Activated CD4-positive, CD25-positive, alpha-beta regulatory T cell treated with anti-CD3 and anti-CD28 coated beads, Interleukin-2, amount 50 U/mL, for 16 hours (primary cell): ENCODE results near the gene GIPC2.
"Not testable (repeated sequence)": the region's sequence is repeated elsewhere in the genome, so short reads cannot be mapped to it uniquely, and the experiment has no call there.

Experiments used
- DNase-seq: peaks from one replicate; pipeline ENCODE4 v3.0.0-alpha.2; 2020; ENCODE audit warnings: low read depth, low spot score

The GIPC2 gene

DNA sequence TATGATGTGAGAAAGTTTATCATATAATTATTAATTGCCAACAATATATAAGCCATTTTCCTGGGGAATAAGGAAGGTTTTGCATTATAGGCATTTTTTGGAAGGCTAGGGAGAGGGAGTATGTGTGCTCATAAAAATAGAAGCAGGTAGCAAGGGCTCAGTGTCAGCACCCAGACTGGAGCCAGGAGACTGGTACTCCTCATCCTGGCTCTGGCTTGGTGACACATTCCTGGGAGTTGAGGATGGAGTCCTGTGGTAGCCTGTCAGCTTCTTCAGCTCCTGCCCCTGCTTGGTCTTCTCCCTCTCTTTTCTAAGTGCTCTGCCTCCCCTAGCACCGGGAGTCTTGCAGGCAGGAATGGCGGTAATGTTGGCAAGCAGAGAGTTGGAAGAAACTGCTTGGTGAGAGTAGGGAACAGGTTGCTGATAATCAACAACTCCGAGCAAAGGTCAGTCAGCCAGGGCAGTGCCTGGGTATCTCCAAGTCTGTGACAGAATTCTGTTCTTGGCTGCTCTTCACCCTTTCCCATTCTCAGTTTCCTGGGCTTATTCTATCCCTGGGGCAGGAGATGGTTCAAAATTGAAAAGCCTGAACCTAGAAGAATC is 23.0 kb downstream of the GIPC2 start:
- DNase-seq = no peak

DNA sequence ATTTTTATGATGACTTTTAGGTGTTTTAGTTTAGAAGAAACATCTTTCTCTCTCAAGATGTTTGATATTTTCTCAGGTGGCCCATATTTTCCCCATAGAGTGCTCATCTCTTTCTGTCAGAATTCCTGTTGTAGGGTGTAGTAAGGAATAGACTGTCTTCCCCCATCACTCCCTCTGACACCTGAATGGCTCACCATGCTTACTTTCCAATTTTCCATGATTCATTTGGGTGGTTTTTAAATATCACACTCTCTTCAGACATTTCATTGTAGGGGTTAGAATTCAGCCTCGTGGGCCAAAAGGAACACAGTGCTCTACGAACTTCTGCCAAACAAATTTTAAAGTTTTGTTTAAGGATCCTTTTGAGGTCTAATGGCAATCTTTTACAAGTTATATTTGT is 24.0 kb downstream of the GIPC2 start:
- no peak for DNase-seq

DNA sequence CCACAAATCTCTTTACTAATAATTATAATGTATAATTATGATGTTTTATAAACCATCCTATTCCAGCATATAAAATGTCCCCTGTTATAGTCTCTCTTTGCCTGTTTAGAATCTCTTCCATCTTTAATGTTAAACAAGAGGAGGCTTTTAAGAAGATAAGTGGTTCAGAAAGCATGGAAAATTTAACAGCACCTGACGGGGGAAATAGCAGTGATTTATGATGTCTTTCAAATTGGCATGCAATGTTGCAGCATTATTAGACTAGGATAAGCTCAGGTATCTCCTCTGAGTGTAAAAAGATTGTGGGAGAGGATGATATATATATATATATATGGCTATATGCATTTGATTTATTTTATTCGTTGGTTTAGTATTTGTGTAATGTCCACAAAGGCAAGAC is 24.4 kb downstream of the GIPC2 start:
- no peak for DNase-seq

DNA sequence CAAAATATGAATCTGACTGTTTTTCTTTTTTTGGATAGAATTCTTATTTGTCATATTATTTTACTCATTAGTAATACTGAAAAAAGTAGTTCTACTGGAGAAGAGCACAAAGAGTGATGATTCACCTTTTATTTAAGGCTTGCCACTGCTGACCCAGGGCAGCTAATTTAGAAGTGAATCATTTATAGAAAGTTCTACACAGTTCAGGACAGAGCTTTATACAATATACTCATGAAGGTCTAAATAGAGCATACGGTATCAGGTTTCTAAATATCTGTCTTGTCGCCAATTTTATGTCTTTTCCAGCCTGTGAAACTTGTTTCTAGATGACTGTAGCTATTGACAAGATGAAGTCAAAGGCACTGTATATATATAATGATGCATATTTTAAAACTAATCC is 25.0 kb downstream of the GIPC2 start:
- DNase-seq = no peak

- no peak for DNase-seq
Measured at GRCh38 chr1:78071696-78072095, 25.9 kb downstream of the GIPC2 start.

DNA sequence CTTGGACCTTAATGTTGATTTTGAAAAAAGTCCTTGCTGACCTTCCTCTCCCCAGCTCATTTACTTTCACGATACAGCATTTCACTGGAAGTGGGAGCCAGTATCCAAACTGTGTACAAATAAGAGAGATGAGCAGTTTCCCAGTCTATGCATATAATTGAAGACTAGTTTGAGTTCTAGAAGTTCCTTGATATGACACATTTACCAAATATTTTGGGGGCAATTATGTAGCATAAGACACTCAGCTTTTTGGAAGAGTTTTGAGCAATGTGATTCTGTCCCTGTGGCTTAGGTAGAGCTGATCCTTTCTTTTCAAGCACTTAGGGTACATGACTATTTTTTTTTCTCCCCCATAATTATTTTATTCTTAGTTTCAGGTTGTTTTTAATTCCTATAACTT is 26.4 kb downstream of the GIPC2 start:
- no peak for DNase-seq

GRCh38 chr1:78073441-78073840 is 27.7 kb downstream of the GIPC2 start:
- DNase-seq = no peak

DNA sequence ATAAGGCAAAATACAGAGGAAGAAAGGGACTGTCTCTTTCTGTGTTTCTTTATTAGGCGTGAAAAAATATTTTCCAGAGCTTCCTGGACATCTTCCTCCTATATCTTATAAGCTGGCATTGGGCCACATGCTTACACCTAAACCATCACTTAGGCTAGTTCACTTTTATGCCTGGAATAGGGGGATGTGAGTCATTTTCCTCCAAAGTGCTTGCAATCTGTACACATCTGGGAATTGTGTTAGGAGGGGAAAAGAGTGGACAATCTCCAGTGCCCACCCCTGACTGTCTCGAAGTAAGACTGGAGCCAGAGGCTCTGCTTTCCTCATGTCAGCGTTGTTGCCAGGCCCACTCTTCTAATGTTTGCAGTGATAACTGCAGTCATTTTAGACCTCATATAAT is 29.9 kb downstream of the GIPC2 start:
- DNase-seq = no peak

DNA sequence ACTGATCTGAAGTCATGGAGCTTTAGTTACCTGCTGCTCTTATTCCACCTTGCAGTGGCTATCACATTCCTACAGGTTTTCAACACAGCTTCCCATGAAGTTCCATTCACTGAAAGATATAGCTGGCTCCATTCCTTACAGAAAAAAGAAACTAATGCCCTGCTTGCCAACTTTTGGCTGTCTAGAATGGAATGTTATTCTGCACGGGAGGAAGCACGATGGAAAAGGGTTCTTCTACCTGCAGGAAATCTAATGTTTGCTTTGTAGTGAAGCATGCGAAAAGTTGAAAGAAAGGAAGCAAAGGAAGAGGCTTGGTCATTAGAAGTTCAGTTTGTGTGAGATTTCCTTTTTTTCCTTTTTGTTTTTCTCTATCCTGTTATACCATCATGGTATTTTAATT is 32.6 kb downstream of the GIPC2 start:
- DNase-seq = no peak

- DNase-seq = no peak
Measured at GRCh38 chr1:78079580-78079979, 33.8 kb downstream of the GIPC2 start.

DNA sequence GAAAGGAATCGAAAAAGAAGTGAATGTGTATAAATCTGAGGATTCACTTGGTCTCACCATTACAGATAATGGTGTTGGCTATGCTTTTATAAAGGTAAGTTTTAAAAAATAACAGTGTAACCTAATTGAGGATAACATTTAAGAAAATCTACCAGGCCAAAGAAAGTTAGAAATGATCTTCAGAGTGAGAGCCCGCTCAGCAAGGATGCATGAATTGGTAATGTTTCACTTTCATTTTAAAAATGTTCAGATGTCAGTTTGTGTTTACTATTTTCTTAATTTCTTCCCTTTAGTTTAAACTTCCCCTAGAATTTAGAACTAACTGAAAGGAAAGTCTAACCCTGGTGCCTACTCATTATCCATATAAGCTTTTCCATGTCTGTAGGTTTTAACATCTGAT is 35.0 kb downstream of the GIPC2 start:
- no peak for DNase-seq

GRCh38 chr1:78081980-78082860 is 36.5 kb downstream of the GIPC2 start:
- no peak for DNase-seq

- not testable (repeated sequence) for DNase-seq
Measured at GRCh38 chr1:78084639-78085038, 38.9 kb downstream of the GIPC2 start.

DNA sequence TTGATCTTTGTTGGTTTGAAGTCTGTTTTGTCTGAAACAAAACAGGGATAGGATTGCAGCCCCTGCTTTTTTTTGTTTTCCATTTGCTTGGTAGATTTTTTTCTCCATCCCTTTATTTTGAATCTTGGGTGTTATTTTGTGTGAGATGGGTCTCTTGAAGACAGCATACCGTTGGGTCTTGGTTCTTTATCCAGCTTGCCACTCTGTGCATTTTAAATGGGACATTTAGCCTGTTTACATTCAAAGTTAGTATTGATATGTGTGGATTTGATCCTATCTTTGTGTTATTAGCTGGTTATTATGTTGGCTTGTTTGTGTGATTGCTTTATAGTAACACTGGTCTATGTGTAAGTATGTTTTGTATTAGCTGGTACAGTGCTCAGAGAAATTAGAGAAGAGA is 40.9 kb downstream of the GIPC2 start:
- no peak for DNase-seq

DNA sequence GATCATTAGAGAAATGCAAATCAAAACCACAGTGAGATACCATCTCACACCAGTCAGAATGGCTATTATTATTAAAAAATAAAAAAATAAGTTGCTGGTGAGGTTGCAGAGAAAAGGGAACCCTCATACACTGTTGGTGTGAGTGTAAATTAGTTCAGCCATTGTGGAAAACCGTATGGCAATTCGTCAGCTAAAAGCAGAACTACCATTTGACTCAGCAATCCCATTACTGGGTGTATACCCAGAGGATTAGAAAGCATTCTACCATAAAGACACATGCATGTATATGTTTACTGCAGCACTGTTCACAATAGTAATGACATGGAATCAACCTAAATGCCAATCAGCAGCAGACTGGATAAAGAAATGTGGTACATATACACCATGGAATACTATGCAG is 42.2 kb downstream of the GIPC2 start:
- no peak for DNase-seq

DNA sequence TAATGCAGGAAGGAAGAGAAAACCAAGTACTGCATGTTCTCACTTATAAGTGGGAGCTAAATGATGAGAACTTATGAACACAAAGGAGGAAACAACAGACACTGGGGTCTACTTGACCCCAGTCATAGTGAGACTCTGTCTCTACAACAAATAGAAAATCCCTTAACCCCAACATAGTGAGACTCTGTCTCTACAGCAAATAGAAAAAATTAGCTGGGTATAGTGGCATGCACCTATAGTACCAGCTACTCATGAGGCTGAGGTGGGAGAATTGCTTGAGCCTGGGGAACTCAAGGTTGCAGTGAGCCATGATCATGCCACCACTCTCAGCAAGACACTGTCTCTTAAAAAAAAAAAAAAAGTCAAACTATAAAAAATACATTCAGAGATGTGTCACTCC is 42.7 kb downstream of the GIPC2 start:
- DNase-seq = no peak

DNA sequence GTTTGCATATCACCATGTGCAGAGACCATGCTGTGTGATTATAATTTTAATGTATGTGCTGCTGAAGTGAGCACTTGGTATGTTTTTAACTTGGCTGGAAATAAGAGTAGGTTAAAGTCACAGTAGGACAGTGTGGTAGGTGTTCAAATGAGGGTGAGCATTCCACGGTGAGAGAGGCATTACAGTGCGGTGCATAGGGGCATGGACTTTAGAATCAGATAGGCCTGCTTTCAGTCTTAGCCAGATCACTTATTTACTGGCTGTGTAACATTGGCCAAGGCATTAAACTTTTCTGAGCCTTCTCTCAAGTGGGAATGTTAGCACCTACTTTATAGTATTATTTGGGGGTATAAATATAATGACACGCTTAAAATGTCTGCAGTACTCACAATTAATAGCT is 43.2 kb downstream of the GIPC2 start:
- no peak for DNase-seq

GRCh38 chr1:78090472-78091133 is 44.8 kb downstream of the GIPC2 start:
- no peak for DNase-seq

DNA sequence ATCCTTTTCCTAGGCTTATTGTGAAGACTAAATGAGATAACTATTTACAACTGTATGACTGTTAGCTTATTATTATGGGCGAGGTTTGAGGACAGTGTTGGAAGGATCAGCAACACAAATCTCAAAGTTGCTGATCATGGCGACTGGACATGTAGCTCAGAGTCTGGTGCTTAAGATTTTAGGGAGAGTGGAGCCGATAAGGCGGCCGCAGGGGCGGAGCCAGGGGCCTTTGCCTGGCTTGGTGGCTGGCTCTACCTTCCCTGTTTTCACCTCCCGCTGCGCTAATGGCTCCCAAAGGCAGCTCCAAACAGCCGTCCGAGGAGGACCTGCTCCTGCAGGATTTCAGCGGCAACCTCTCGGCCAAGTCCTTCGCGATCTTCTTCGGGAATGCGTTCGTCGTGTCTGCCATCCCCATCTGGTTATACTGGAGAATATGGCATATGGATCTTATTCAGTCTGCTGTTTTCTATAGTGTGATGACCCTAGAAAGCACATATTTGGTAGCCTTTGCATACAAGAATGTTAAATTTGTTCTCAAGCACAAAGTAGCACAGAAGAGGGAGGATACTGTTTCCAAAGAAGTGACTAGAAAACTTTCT is 45.5 kb downstream of the GIPC2 start:
- DNase-seq = no peak

DNA sequence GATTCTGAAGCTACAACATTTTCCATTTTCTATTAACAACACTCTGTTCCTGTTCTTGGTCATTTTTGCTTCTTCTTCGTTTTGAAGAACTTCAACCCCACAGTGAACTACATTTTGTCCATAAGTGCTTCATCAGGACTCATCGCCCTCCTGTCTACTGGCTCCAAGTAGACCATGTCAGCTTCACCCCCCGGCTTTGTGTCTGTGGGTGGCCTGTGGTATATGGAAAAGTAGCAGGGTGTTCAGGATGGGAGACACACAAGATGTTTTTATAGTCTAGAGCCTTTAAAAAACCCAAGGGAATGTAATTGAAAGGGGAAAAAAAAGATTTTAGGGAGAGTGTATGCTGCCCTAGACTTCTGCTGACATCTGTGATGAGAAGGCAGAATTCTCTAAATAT is 46.1 kb downstream of the GIPC2 start:
- no peak for DNase-seq

DNA sequence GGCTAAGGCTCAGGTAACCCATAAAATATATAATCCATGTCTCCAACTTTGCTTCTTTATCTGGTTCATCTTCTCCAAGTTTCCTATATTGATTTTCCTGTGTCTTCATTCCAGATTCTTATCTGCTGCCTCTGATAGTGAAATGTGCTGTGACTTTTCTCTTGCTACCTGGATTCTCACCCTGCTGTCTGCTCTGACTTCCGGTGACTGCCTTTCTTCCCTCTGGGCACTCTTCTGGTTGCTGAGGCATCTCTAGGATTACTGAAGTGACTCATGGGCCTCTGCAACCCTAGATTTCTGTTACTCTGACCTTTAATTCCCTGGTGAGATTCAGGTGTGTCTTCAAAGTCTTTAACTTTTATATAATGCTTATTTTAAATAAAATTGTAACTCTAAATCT is 46.9 kb downstream of the GIPC2 start:
- no peak for DNase-seq

GRCh38 chr1:78093560-78093959 is 47.8 kb downstream of the GIPC2 start:
- DNase-seq = no peak

DNA sequence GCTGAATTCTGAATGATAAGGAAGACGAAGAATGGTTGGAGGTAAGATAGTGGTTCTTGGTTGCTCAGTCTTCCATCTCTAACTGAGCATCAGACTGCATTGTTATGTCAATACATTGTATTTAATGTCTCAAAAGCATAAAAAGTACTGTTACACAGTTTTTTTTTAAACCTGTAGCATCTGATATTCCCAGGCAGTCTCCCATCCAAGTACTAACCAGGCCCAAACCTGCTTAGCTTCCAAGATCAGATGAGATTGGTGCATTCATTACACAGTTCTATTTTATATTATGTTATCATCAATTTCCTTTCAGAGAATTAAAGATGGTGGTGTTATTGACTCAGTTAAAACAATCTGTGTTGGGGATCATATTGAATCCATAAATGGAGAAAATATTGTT is 48.9 kb downstream of the GIPC2 start:
- no peak for DNase-seq
